Left lung (tissue), 10 donors: ENCODE results near the gene DEFB129. TPM values are rescaled to one million over a fixed set of nuclear protein-coding genes. Genes with fewer than 3 reads are reported as not detected.

Source experiments
- ATAC-seq: fragments of 200-7000 bp; cut with Tn5 transposase; one replicate; pipeline ENCODE4 v1.9.1; 2020; ENCODE audit warnings: moderate library complexity
- DNase-seq, 4 donors: peaks; one replicate each; pipeline ENCODE4 v3.0.0-alpha.2; 2013 to 2020
- H3K27ac ChIP-seq, 2 donors: fragments of 200-600 bp; sonication (generic) in 1 of 2; one replicate each; pipeline versions ENCODE4 v1.5.0 to v1.8.0; 2020 to 2021
- H3K27me3 ChIP-seq, 2 donors: fragments of 200-600 bp; sonication (generic) in 1 of 2; one replicate each; pipeline versions ENCODE4 v1.5.0 to v1.8.0; 2020 to 2021
- H3K36me3 ChIP-seq, 2 donors: fragments of 200-600 bp; sonication (generic) in 1 of 2; one replicate each; pipeline versions ENCODE4 v1.5.0 to v1.8.0; 2020 to 2021
- H3K4me1 ChIP-seq, 2 donors: fragments of 200-600 bp; one replicate each; pipeline ENCODE4 v1.8.0; 2021
- H3K4me3 ChIP-seq, 2 donors: fragments of 200-600 bp; sonication (generic) in 1 of 2; one replicate each; pipeline versions ENCODE4 v1.5.0 to v1.8.0; 2020 to 2021; ENCODE audit warnings: mild to moderate bottlenecking in 1 of 2
- H3K9me3 ChIP-seq, 2 donors: fragments of 200-600 bp; sonication (generic) in 1 of 2; one replicate each; pipeline versions ENCODE4 v1.5.0 to v1.8.0; 2020 to 2021
- CTCF ChIP-seq, 2 donors: fragments of 200-600 bp; sonication (generic) in 1 of 2; IDR thresholded peaks; one replicate each; pipeline versions ENCODE4 v1.5.0 to v1.8.0; 2021; ENCODE audit warnings: antibody characterized with exemption in 2 of 2
- intact Hi-C, 2 donors: fragments of 100-400 bp; cut with DNase I; formaldehyde crosslinking; loops; one replicate each; pipeline versions ENCODE4 v1.11.2 to v1.14.2; 2022
- polyA plus RNA-seq, 6 donors: library from polyadenylated mRNA; unstranded; fragments of 120-200 nt; gene quantifications; one replicate each; pipeline ENCODE4 v1.2.1, GENCODE V29; 2013; ENCODE audit not compliant: insufficient read length in 6 of 6
- total RNA-seq, 2 donors: library from RNA; stranded (reverse); fragmentation: NEBNext Ultra II Directional; extraction: Animal tissue kit (Norgen Biotek cat#: 25700); gene quantifications; one replicate each; pipeline ENCODE4 v1.2.1, GENCODE V29; 2021
- donor health status: DM: no; HTN: yes; CAD: no.
- donor health status: DM: no; HTN: no; CAD: no.

The DEFB129 gene
- total and polyA plus RNA-seq, 8 donors, result not detected

- Histone ChIP-seq H3K4me1 (no peaks in the 10 kb centered on the region), H3K27me3 (no peaks in the 10 kb centered on the region), H3K4me3 (no peak overlapping the region), H3K27ac (no peak overlapping the region), H3K9me3 (no peaks in the 10 kb centered on the region), H3K36me3 (no peaks in the 10 kb centered on the region)
- DNase-seq, result no peak
- TF ChIP-seq CTCF (IDR thresholded peaks at IDR 0.05), result no peak
- intact Hi-C loops, result no loop called here
- ATAC-seq, result no peak
Measured at GRCh38 chr20:259981-260380, 32.9 kb downstream of the DEFB129 start.

- ATAC-seq, result no peak
- Histone ChIP-seq H3K27ac (no peak overlapping the region), H3K27me3 (no peaks in the 10 kb centered on the region), H3K4me1 (peaks cover 0 to 11% of the 10 kb centered on the region in 2 donors), H3K36me3 (no peaks in the 10 kb centered on the region), H3K9me3 (no peaks in the 10 kb centered on the region), H3K4me3 (no peak overlapping the region)
- no peak for TF ChIP-seq CTCF (IDR thresholded peaks at IDR 0.05)
- intact Hi-C loops, result no loop called here
- no peak for DNase-seq
Measured at GRCh38 chr20:263701-264100, 36.6 kb downstream of the DEFB129 start.

GRCh38 chr20:266596-267562 is 39.8 kb downstream of the DEFB129 start:
- no peak overlapping the region for H3K27ac ChIP-seq
- peak; percentile 96 to 97 for TF ChIP-seq CTCF (IDR thresholded peaks at IDR 0.05)
- no peaks in the 10 kb centered on the region for H3K9me3 ChIP-seq
- ATAC-seq (peak; percentile 100), DNase-seq (peak; percentile 81 to 96 (median 90))
- intact Hi-C loops, result no loop called here
- no peaks in the 10 kb centered on the region for H3K36me3 ChIP-seq
- H3K4me1 ChIP-seq, result peaks cover 0 to 11% of the 10 kb centered on the region in 2 donors
- peak overlapping the region; percentile 21 to 41 for H3K4me3 ChIP-seq
- no peaks in the 10 kb centered on the region for H3K27me3 ChIP-seq

GRCh38 chr20:270517-270916 is 43.5 kb downstream of the DEFB129 start:
- TF ChIP-seq CTCF (IDR thresholded peaks at IDR 0.05), result no peak
- DNase-seq, result no peak
- ATAC-seq, result no peak
- intact Hi-C loops, result no loop called here
- no peak overlapping the region for H3K27ac ChIP-seq
- no peak overlapping the region for H3K4me3 ChIP-seq
- H3K4me1 ChIP-seq, result peaks cover 0 to 11% of the 10 kb centered on the region in 2 donors
- H3K27me3 ChIP-seq, result no peaks in the 10 kb centered on the region
- H3K9me3 ChIP-seq, result no peaks in the 10 kb centered on the region
- H3K36me3 ChIP-seq, result no peaks in the 10 kb centered on the region

- DNase-seq (no peak), ATAC-seq (no peak)
- TF ChIP-seq CTCF (IDR thresholded peaks at IDR 0.05), result no peak
- Histone ChIP-seq H3K36me3 (peaks cover 0 to 5% of the 10 kb centered on the region in 2 donors), H3K9me3 (no peaks in the 10 kb centered on the region), H3K4me3 (no peak overlapping the region), H3K27ac (no peak overlapping the region), H3K4me1 (peaks cover 0 to 11% of the 10 kb centered on the region in 2 donors), H3K27me3 (no peaks in the 10 kb centered on the region)
- intact Hi-C loops, result no loop called here
Measured at GRCh38 chr20:271069-271468, 44.0 kb downstream of the DEFB129 start.
